Activated CD8-positive, alpha-beta T cell treated with anti-CD3 and anti-CD28 coated beads for 36 hours (primary cell): ENCODE results near the gene BAIAP3. TPM values are rescaled to one million over a fixed set of nuclear protein-coding genes. Genes with fewer than 3 reads are reported as not detected.

Experiments used
- ATAC-seq: fragments of 200-7000 bp; cut with Tn5 transposase; one replicate; pipeline ENCODE4 v1.10.0; 2021; ENCODE audit warnings: mild to moderate bottlenecking, moderate library complexity
- CTCF ChIA-PET: fragments of 350-600 bp; sonication (Branson Sonifier 250); formaldehyde crosslinking; loops from one replicate; lab custom pipeline; 2021; ENCODE audit warnings: antibody characterized with exemption; lab: Charles Lee
- POLR2A ChIA-PET: fragments of 350-600 bp; sonication (Branson Sonifier 250); formaldehyde crosslinking; loops from one replicate; lab custom pipeline; 2021; ENCODE audit warnings: antibody characterized with exemption; lab: Charles Lee
- DNase-seq: peaks from one replicate; pipeline ENCODE4 v3.0.0-alpha.2; 2020
- H3K27ac Mint-ChIP-seq: one replicate; pipeline ENCODE4 v1.8.0; 2021; ENCODE audit warnings: mild to moderate bottlenecking, mixed read lengths
- H3K27me3 Mint-ChIP-seq: one replicate; pipeline ENCODE4 v1.8.0; 2021; ENCODE audit warnings: mixed read lengths
- H3K36me3 Mint-ChIP-seq: one replicate; pipeline ENCODE4 v1.8.0; 2021; ENCODE audit warnings: low read depth, mixed read lengths
- H3K4me1 Mint-ChIP-seq: one replicate; pipeline ENCODE4 v1.8.0; 2021; ENCODE audit warnings: low read depth, mixed read lengths
- H3K4me3 Mint-ChIP-seq: one replicate; pipeline ENCODE4 v1.8.0; 2021; ENCODE audit warnings: mild to moderate bottlenecking, moderate library complexity, mixed read lengths
- H3K9me3 Mint-ChIP-seq: one replicate; pipeline ENCODE4 v1.8.0; 2021; ENCODE audit warnings: mixed read lengths
- intact Hi-C: fragments of 100-400 bp; cut with micrococcal nuclease; formaldehyde crosslinking; loops from one replicate; pipeline ENCODE4 v1.10.0; 2022
- total RNA-seq, 2 experiments: library from RNA; stranded (reverse); gene quantifications; one replicate each; pipeline ENCODE4 v1.2.3, GENCODE V29; 2021
- TF ChIP-seq, protein P1 (sequence below): fragments of 200-600 bp; IDR thresholded peaks from one replicate; pipeline ENCODE4 v1.8.0; 2022; ENCODE audit warnings: antibody characterized with exemption, mild to moderate bottlenecking

Gene BAIAP3
- total RNA-seq, 2 experiments from 2014 or later = 0.27 to 0.68 TPM

DNA sequence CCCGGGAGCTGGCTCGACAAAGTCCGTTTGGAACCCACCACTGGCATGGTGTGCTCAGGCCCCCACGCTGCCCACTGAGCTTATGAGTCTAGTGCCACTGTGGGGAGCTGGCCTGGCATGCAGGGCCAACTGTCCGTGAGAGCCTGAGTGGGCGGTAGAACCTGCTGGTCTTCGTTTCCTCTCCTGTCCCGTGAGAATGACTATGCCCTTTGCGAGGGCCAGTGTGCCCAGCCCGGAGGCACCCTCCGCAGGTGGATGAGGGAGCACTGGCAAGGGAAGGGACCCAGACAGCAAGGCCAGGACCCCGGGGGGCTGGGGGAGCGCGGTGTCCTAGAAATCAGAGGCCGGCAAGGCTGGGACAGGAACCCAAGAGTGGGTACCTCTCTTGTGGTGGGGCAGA, 3.2 kb downstream of the BAIAP3 start:
- intact Hi-C loops = no loop called here
- TF ChIP-seq, protein P1, sequence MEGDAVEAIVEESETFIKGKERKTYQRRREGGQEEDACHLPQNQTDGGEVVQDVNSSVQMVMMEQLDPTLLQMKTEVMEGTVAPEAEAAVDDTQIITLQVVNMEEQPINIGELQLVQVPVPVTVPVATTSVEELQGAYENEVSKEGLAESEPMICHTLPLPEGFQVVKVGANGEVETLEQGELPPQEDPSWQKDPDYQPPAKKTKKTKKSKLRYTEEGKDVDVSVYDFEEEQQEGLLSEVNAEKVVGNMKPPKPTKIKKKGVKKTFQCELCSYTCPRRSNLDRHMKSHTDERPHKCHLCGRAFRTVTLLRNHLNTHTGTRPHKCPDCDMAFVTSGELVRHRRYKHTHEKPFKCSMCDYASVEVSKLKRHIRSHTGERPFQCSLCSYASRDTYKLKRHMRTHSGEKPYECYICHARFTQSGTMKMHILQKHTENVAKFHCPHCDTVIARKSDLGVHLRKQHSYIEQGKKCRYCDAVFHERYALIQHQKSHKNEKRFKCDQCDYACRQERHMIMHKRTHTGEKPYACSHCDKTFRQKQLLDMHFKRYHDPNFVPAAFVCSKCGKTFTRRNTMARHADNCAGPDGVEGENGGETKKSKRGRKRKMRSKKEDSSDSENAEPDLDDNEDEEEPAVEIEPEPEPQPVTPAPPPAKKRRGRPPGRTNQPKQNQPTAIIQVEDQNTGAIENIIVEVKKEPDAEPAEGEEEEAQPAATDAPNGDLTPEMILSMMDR = no peak
- Mint-ChIP-seq H3K9me3 (no peaks in the 10 kb centered on the region), H3K27ac (no peak overlapping the region), H3K4me1 (peaks cover 8% of the 10 kb centered on the region), H3K36me3 (no peaks in the 10 kb centered on the region), H3K27me3 (peaks cover 15% of the 10 kb centered on the region), H3K4me3 (no peak overlapping the region)
- no peak for DNase-seq
- POLR2A ChIA-PET = interaction anchor here (0.7 to 1.1 kb wide), 3 partner anchors 12 to 22 kb away, joined by 3 to 4 read pairs (median 4); no protein-coding TSS in a partner anchor
- no peak for ATAC-seq
- CTCF ChIA-PET = interaction anchor here (0.9 to 1.9 kb wide), 3 partner anchors 9 to 36 kb away, joined by 4 to 7 read pairs (median 5); no protein-coding TSS in a partner anchor

GRCh38 chr16:1337486-1337885, 4.0 kb downstream of the BAIAP3 start:
- peaks cover 10% of the 10 kb centered on the region for H3K27me3 Mint-ChIP-seq
- ChIA-PET POLR2A (interaction anchor here (1.0 to 1.2 kb wide), 2 partner anchors 10 to 50 kb away, joined by 3 read pairs; no protein-coding TSS in a partner anchor), CTCF (interaction anchor here (0.7 to 1.3 kb wide), 4 partner anchors 8 to 27 kb away, joined by 3 to 6 read pairs (median 4); no protein-coding TSS in a partner anchor)
- H3K36me3 Mint-ChIP-seq = no peaks in the 10 kb centered on the region
- DNase-seq = no peak
- TF ChIP-seq, protein P1 = no peak
- H3K4me3 Mint-ChIP-seq = no peak overlapping the region
- intact Hi-C loops = no loop called here
- no peak overlapping the region for H3K27ac Mint-ChIP-seq
- H3K4me1 Mint-ChIP-seq = peaks cover 9% of the 10 kb centered on the region
- no peaks in the 10 kb centered on the region for H3K9me3 Mint-ChIP-seq
- ATAC-seq = no peak

DNA sequence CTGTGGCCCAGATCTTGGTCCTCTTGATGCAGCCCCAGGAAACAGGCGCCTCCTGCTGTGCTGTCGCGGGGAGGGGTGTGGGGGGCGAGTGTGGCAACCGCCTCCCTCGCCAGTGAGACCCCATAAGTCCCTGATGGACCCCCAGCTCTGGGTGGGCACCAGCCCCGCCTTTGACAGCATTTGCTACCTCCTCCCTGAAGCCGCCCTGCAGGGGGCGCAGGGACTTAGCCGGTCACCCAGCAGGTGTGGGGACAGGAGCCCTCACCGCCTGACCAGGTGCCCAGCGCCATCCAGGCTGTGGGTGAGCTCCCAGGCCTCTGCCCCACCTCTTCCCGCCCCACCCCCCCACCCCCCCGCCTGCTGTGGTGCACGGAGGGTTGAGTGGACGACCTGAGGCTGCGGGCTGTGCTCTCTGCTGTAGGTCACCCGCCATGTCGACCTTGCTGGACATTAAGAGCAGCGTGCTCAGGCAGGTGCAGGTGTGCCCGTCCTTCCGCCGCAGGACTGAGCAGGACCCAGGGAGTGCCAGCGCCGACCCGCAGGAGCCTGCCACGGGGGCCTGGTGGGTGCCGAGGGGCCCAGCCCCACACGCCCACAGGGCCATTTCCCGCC, 4.8 kb downstream of the BAIAP3 start:
- TF ChIP-seq, protein P1 = peak; percentile 70
- ATAC-seq (no peak), DNase-seq (peak; percentile 61)
- no peak overlapping the region for H3K4me3 Mint-ChIP-seq
- H3K4me1 Mint-ChIP-seq = peaks cover 12% of the 10 kb centered on the region
- intact Hi-C loops = no loop called here
- CTCF ChIA-PET = interaction anchor here (0.7 to 1.3 kb wide), 4 partner anchors 9 to 26 kb away, joined by 3 to 6 read pairs (median 4); no protein-coding TSS in a partner anchor
- no peaks in the 10 kb centered on the region for H3K36me3 Mint-ChIP-seq
- H3K9me3 Mint-ChIP-seq = no peaks in the 10 kb centered on the region
- no peak overlapping the region for H3K27ac Mint-ChIP-seq
- POLR2A ChIA-PET = interaction anchor here (0.6 to 1.2 kb wide), 3 partner anchors 10 to 132 kb away, joined by 3 read pairs; no protein-coding TSS in a partner anchor
- H3K27me3 Mint-ChIP-seq = peaks cover 7% of the 10 kb centered on the region

DNA sequence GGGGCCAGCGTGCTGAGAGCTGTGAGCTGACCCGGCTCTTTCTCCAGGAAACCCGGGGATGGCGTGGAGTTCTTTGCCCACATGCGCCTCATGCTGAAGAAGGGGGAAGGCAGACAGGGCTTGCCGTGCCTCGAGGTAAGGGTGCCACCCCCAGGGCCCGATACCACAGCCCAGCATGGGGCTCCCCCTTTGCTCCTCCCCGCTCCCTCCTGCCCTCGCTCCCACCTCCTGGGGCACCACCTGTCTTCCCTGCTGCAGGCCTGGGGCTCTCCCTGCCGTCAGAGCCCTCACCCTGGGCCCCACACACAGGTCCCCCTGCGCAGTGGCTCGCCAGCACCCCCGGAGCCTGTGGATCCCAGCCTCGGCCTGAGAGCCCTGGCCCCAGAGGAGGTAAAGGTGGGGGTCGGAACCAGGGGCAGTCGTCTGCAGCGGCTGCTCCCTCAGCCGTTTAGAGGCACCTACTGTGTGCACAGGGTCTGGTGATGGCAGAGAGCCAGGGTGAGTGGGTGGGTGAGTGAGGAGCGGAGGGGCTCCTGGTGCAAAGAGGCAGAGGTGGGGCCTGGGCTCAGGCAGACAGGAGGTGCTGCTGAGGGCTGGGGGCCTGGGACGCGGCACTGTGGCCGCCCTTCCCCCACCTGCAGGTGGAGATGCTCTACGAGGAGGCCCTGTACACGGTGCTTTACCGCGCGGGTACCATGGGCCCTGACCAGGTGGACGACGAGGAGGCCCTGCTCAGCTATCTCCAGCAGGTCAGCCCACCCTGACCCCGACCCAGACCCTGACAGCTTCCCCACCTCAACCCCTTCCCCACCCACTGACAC, 5.6 kb downstream of the BAIAP3 start:
- no peak for DNase-seq
- Mint-ChIP-seq H3K27me3 (peaks cover 7% of the 10 kb centered on the region), H3K36me3 (no peaks in the 10 kb centered on the region), H3K27ac (no peak overlapping the region), H3K4me3 (no peak overlapping the region), H3K9me3 (no peaks in the 10 kb centered on the region), H3K4me1 (peaks cover 15% of the 10 kb centered on the region)
- intact Hi-C loops = no loop called here
- POLR2A ChIA-PET = interaction anchor here (0.6 kb wide), 1 partner anchor 131 kb away, joined by 3 read pairs; no protein-coding TSS in a partner anchor
- ATAC-seq = no peak
- CTCF ChIA-PET = no interaction called here
- TF ChIP-seq, protein P1 = no peak
